Neural progenitor cell (in vitro differentiated cells): ENCODE measurements around the gene GALE. TPM values are rescaled to one million over a fixed set of nuclear protein-coding genes. Genes with fewer than 3 reads are reported as not detected.
"Not testable (repeated sequence)": the region's sequence is repeated elsewhere in the genome, so short reads cannot be mapped to it uniquely, and the experiment has no call there.

Experiments used
- DNase-seq: peaks from one replicate; pipeline ENCODE4 v3.0.0-alpha.2; 2016; ENCODE audit warnings: low spot score
- H2AFZ ChIP-seq: fragments of 200-600 bp; sonication (generic); replicated peaks from 2 replicates; pipeline ENCODE4 v1.6.1; 2016; ENCODE audit warnings: antibody characterized with exemption
- H3F3A ChIP-seq: fragments of 200-600 bp; sonication (generic); 2 replicates; pipeline ENCODE4 v1.6.1; 2016; ENCODE audit warnings: antibody characterized with exemption, low read depth
- H3K27ac ChIP-seq: fragments of 200-600 bp; sonication (generic); 2 replicates; pipeline ENCODE4 v1.5.1; 2016; ENCODE audit warnings: mild to moderate bottlenecking
- H3K27me3 ChIP-seq: fragments of 200-600 bp; sonication (generic); 2 replicates; pipeline ENCODE4 v1.6.1; 2016; ENCODE audit warnings: mild to moderate bottlenecking, moderate library complexity
- H3K36me3 ChIP-seq: fragments of 200-600 bp; sonication (generic); 2 replicates; pipeline ENCODE4 v1.5.1; 2016
- H3K4me1 ChIP-seq: fragments of 200-600 bp; sonication (generic); 2 replicates; pipeline ENCODE4 v1.6.1; 2016; ENCODE audit warnings: mixed run types
- H3K4me2 ChIP-seq: fragments of 200-600 bp; sonication (generic); 2 replicates; pipeline ENCODE4 v1.6.1; 2016
- H3K4me3 ChIP-seq: fragments of 200-600 bp; sonication (generic); 2 replicates; pipeline ENCODE4 v1.5.1; 2016
- H3K79me2 ChIP-seq: fragments of 200-600 bp; sonication (generic); 2 replicates; pipeline ENCODE4 v1.6.1; 2016; ENCODE audit warnings: low read depth
- H3K9ac ChIP-seq: fragments of 200-600 bp; sonication (generic); 2 replicates; pipeline ENCODE4 v1.6.1; 2016
- H3K9me3 ChIP-seq: fragments of 200-600 bp; sonication (generic); 2 replicates; pipeline ENCODE4 v1.5.1; 2016; ENCODE audit warnings: low read depth
- H4K20me1 ChIP-seq: fragments of 200-600 bp; sonication (generic); 2 replicates; pipeline ENCODE4 v1.6.1; 2016; ENCODE audit warnings: low read depth
- H3K27ac Mint-ChIP-seq: 3 replicates; pipeline ENCODE4 v1.8.0; 2021; ENCODE audit warnings: mixed read lengths
- H3K27me3 Mint-ChIP-seq: 2 replicates; pipeline ENCODE4 v1.8.0; 2022; ENCODE audit warnings: low read depth, mild to moderate bottlenecking, inconsistent platforms, moderate library complexity, mixed read lengths; ENCODE audit not compliant: insufficient read depth
- H3K36me3 Mint-ChIP-seq: 3 replicates; pipeline ENCODE4 v1.8.0; 2021; ENCODE audit warnings: mixed read lengths
- H3K4me1 Mint-ChIP-seq: 3 replicates; pipeline ENCODE4 v1.8.0; 2021; ENCODE audit warnings: mixed read lengths
- H3K4me3 Mint-ChIP-seq: 3 replicates; pipeline ENCODE4 v1.8.0; 2021; ENCODE audit warnings: mild to moderate bottlenecking, moderate library complexity, mixed read lengths
- H3K9me3 Mint-ChIP-seq: 3 replicates; pipeline ENCODE4 v1.8.0; 2020; ENCODE audit warnings: mixed read lengths
- EZH2 ChIP-seq: fragments of 200-600 bp; sonication (generic); IDR thresholded peaks from 2 replicates; pipeline ENCODE4 v1.6.1; 2017; ENCODE audit warnings: antibody characterized with exemption, mild to moderate bottlenecking, moderate library complexity
- EZH2phosphoT487 ChIP-seq: fragments of 200-600 bp; sonication (generic); IDR thresholded peaks from 2 replicates; pipeline ENCODE4 v1.6.1; 2017; ENCODE audit warnings: antibody characterized with exemption
- total RNA-seq: library from RNA; depleted of rRNA; stranded (reverse); fragments of >200 nt; gene quantifications from 2 replicates; pipeline ENCODE4 v1.2.3, GENCODE V29; 2015; ENCODE audit warnings: low replicate concordance
- TF ChIP-seq, protein P1 (sequence below): fragments of 200-600 bp; sonication (generic); IDR thresholded peaks from 2 replicates; pipeline ENCODE4 v1.5.1; 2017; ENCODE audit warnings: antibody characterized with exemption, mild to moderate bottlenecking

Gene GALE
- total RNA-seq: 15.6 and 24.2 TPM in 2 replicates

DNA sequence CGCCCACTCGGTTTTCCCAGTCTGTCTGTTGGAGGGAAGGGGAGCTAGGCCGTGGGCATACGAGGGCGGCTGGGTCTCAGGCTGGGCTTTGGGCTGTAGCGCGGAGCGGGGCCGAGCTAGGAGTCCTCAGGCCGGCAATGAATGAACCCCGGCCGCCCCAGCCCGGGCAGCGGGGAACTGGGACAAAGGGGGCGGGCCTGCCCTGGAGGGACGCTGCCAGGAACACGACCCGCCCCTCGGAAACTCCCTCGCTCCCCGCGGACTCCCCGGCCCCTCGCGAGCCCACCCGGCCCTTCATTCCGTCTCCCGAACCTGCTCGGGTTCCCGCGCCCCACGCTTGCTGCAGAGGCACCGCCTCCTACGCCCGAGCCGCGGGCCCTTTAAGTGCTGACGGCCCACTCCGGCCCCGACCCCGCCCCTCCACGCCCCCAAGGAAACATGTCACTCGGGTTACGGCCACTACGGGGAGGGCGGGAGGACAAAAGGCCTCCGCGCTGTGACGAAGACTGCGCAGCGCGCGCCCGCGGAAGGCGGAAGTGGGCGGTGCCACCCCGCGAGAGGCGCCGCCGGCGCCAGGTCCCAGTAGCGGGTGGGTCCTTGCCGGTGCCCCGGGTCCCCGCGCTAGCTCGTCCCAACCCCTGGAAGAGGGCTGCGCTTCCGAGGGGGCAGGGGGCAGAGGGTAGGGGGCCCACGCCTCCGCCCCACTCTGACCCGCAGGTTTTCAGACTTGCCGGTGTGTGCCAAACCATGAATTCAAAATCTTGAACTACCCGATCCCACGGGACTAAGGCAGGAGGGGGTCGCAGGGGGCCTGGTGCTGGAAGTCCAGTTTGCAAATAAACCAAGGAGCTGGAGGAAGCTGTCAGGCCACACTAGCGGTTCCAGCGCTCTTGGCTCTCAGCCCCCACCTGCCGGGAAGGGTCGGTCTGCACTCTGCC lies at the start of gene GALE:
GALE (minus strand) TSS at position 355 of the 938 bp plus-strand sequence. CDS start 1,747 bp downstream, outside the sequence.
- Mint-ChIP-seq H3K36me3 (no peaks in the 10 kb centered on the region), H3K4me1 (peaks cover 9% of the 10 kb centered on the region), H3K9me3 (no peaks in the 10 kb centered on the region), H3K4me3 (peak within 1 kb of the TSS; percentile 96), H3K27ac (peak within 1 kb of the TSS; percentile 97), H3K27me3 (peaks cover 6% of the 10 kb centered on the region)
- H3K27me3 ChIP-seq: peaks cover 16% of the 10 kb centered on the region
- peak; percentile 84 for DNase-seq
- H3K36me3 ChIP-seq: no peaks in the 10 kb centered on the region
- H3F3A ChIP-seq: peaks cover 29% of the 10 kb centered on the region
- peak within 1 kb of the TSS; percentile 79 for H3K4me2 ChIP-seq
- peak within 1 kb of the TSS; percentile 58 for H3K9ac ChIP-seq
- H3K4me1 ChIP-seq: peaks cover 8% of the 10 kb centered on the region
- H3K9me3 ChIP-seq: no peaks in the 10 kb centered on the region
- peak within 1 kb of the TSS; percentile 83 for H3K4me3 ChIP-seq
- no peaks in the 10 kb centered on the region for H3K79me2 ChIP-seq
- H4K20me1 ChIP-seq: peaks cover 17% of the 10 kb centered on the region
- peak within 1 kb of the TSS; percentile 54 for H2AFZ ChIP-seq
- H3K27ac ChIP-seq: no peak within 1 kb of the TSS
- TF ChIP-seq, protein P1, sequence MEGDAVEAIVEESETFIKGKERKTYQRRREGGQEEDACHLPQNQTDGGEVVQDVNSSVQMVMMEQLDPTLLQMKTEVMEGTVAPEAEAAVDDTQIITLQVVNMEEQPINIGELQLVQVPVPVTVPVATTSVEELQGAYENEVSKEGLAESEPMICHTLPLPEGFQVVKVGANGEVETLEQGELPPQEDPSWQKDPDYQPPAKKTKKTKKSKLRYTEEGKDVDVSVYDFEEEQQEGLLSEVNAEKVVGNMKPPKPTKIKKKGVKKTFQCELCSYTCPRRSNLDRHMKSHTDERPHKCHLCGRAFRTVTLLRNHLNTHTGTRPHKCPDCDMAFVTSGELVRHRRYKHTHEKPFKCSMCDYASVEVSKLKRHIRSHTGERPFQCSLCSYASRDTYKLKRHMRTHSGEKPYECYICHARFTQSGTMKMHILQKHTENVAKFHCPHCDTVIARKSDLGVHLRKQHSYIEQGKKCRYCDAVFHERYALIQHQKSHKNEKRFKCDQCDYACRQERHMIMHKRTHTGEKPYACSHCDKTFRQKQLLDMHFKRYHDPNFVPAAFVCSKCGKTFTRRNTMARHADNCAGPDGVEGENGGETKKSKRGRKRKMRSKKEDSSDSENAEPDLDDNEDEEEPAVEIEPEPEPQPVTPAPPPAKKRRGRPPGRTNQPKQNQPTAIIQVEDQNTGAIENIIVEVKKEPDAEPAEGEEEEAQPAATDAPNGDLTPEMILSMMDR: no peak
- TF ChIP-seq EZH2phosphoT487: peak; percentile 53
- peak; percentile 41 for TF ChIP-seq EZH2

DNA sequence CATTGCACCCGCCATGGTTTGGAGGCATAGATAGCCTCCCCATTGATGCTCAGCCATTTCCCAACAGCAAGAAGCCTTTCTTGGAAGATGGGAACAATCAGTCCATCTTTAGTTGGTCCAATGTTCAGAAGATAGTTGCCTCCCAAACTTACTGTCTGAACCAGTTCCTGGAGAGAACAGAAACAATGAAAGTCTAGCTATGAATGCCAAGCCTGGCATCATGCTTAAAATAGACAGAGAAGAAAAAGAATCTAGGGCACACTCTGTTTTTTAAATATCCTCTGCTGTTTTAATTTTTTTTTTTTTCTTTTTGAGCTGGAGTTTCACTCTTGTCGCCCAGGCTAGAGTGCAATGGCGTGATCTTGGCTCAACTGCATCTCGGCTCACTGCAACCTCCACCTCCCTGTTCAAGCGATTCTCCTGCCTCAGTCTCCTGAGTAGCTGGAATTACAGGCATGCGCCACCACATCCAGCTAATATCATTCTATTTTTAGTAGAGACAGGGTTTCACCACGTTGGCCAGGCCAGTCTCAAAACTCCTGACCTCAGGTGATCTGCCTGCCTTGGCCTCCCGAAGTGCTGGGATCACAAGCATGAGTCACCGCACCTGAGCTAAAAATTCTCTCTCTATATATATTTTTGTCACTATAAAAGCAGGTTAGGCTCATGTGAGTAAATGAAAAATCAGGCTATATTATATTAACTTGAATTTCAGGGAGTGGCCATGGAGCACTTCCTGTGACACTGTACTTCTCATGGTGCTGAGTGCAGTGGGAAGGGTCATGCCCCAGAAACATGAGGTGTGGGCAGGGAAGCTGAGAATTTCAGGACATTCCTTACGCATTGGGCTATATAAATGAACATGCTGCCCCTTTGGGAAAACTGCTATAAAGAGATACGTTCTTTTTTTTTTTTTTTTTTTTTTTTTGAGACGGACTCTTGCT lies 48.4 kb upstream of the GALE start:
- H2AFZ ChIP-seq: no peak overlapping the region
- Mint-ChIP-seq H3K9me3 (peaks cover 7% of the 10 kb centered on the region), H3K4me1 (no peaks in the 10 kb centered on the region), H3K4me3 (no peak overlapping the region), H3K27ac (no peak overlapping the region), H3K27me3 (peaks cover 3% of the 10 kb centered on the region), H3K36me3 (peaks cover 6% of the 10 kb centered on the region)
- H3K4me3 ChIP-seq: no peak overlapping the region
- H3K9me3 ChIP-seq: no peaks in the 10 kb centered on the region
- H3K79me2 ChIP-seq: no peaks in the 10 kb centered on the region
- no peak overlapping the region for H3K27ac ChIP-seq
- no peak overlapping the region for H3K4me2 ChIP-seq
- H3F3A ChIP-seq: no peaks in the 10 kb centered on the region
- no peaks in the 10 kb centered on the region for H3K27me3 ChIP-seq
- no peak overlapping the region for H3K9ac ChIP-seq
- TF ChIP-seq, protein P1: no peak
- TF ChIP-seq EZH2phosphoT487 (no peak), EZH2 (no peak)
- DNase-seq: no peak
- no peaks in the 10 kb centered on the region for H3K36me3 ChIP-seq
- H4K20me1 ChIP-seq: no peaks in the 10 kb centered on the region
- H3K4me1 ChIP-seq: no peaks in the 10 kb centered on the region

GRCh38 chr1:23847482-23848095 lies 47.0 kb upstream of the GALE start:
- not testable (repeated sequence) for H3K4me3 ChIP-seq, H3K36me3 Mint-ChIP-seq, H3K9me3 Mint-ChIP-seq, H3K4me1 ChIP-seq, H3K4me3 Mint-ChIP-seq, H3K27me3 Mint-ChIP-seq, H3K4me1 Mint-ChIP-seq, H4K20me1 ChIP-seq, H3K4me2 ChIP-seq, H3K79me2 ChIP-seq, DNase-seq, H3K27ac ChIP-seq, H3K9ac ChIP-seq, H3K9me3 ChIP-seq, H3F3A ChIP-seq, H3K27me3 ChIP-seq, H2AFZ ChIP-seq, H3K36me3 ChIP-seq, H3K27ac Mint-ChIP-seq
